Renal pelvis (tissue), 4 donors: ENCODE data around the gene MAGEA9B. TPM values are rescaled to one million over a fixed set of nuclear protein-coding genes. Genes with fewer than 3 reads are reported as not detected.
"Not testable (repeated sequence)": the region's sequence is repeated elsewhere in the genome, so short reads cannot be mapped to it uniquely, and the experiment has no call there.

Source experiments
- DNase-seq: peaks from one replicate; pipeline ENCODE4 v3.0.0-alpha.2; 2013
- polyA plus RNA-seq, 3 donors: library from polyadenylated mRNA; unstranded; fragments of 120-200 nt; gene quantifications; one replicate each; pipeline ENCODE4 v1.2.1, GENCODE V29; 2013; ENCODE audit not compliant: insufficient read length in 3 of 3

Gene MAGEA9B
- polyA plus RNA-seq, 3 donors = not detected

GRCh38 chrX:149572743-149573142 is 14.5 kb downstream of the MAGEA9B start:
- no peak for DNase-seq

- no peak for DNase-seq
Measured at GRCh38 chrX:149571770-149572169, 15.5 kb downstream of the MAGEA9B start.

DNA sequence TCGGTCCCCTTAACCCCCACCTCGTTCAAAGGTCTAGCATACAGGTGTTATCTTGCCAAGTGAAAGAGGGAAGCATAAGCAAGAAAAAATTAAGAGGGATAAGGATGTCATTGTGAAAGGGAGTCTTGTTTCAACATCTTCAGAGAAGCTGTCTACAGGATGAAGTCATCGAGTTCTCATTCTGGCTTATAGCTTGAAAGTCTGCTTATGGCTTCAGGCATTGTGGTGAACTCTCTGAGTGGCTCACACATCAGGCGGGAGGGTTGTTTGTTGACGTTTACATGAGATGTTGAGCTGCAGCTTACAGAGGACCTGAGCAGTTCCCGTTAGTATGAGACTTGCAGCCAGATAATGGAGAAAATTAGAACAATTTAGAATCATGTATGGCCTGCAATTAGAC is 16.6 kb downstream of the MAGEA9B start:
- no peak for DNase-seq

DNA sequence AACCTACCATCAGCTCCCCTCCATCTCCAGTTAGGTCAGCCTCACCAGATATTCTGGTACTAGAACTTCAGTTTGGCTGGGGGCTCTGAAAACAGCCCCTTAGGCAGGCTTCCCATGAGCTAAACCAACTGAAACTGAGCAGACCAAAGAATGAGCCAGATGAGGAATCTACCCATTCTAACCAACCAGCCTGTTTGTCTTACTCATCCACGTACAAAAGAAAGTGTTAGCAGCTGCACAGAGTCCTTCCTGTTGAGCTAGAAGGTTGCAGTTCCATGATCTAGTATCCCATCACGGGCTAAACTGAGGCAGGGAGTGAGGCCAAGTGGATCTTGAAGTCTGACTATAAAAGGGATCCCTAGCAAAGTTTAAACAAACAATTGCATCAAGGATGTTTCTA is 17.5 kb downstream of the MAGEA9B start:
- DNase-seq = no peak

DNA sequence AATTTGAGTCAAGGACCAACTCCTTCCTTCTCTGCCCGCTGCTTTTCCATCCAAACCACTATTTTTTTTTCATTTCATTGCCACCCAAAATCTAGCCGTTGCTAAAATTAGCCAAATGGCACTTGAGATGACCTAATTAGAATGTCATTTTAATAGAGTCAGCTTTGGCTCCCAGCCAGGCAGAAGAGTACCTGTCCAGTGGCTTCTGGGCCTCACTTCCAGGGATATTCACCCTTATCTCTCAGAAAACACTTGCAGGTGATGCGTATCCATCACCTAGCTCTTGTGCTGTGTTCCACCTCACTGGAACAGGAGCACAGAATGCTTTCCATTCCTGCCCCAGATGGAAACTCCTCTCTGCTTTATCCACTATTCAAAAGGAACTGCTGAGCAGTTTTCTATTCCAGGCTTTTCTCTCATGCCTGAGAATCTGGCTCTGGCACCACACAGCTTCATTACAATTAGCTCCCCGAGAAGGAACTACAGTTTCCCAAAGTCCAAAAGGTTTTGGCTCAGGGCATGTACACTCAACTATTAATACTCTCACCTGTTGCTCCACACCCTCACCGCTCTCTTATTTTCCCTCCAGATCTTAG is 18.5 kb downstream of the MAGEA9B start:
- no peak for DNase-seq

DNA sequence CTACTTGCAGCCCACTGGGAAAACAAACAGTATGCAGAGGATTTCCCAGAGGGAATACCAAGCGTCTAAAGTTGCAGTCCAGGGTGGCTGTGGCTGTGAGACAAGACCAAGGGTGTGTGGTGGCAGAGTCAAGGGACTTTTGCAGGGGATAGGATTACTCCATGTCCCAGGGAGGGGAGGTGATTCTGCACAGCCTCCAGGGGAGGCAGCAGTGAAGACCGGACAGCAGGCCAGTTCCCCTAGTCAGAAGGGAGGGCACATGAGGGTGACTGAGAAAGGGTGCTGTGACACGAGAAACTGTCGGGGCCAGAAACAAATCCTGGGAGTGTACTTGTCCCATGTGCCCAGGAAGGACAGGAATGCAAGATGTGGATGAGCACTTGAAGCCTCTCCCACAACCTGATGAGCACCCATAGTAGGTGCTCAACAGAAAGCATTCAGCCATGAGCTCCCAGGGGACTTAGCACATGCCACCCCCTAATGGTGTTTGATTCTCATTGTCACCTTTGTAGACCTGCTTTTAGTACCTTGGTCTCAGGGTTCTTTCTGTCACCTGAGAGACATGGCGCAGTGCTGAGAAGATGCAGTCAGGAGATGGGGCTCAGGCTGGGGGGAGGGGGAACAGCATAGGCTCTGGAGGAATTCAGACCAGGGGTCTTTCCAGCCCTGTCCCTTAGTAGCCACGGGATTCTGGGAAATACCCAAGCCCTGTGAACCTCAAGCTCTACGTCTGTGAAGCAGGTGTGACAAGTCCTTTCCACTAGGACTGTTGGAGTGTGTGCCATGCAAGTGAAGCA is 19.4 kb downstream of the MAGEA9B start:
- DNase-seq = no peak

DNA sequence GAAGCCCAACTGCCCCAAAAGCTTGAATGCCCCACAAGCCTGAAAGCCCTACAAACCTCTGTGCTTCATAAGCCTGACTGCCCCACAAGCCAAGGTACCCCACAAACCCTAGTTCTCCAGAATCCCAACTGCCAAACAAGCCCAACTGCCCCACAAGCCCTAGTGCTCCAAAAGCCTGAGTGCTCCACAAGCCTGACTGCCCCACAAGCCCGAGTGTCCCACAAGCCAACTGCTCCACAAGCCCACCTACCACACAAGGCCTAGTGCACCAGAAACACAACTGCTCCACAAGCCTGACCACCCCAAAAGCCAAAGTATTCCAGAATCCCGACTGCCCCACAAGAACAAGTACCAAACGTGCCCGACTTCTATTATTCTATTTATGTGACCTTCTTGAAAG is 23.9 kb downstream of the MAGEA9B start:
- DNase-seq = no peak

DNA sequence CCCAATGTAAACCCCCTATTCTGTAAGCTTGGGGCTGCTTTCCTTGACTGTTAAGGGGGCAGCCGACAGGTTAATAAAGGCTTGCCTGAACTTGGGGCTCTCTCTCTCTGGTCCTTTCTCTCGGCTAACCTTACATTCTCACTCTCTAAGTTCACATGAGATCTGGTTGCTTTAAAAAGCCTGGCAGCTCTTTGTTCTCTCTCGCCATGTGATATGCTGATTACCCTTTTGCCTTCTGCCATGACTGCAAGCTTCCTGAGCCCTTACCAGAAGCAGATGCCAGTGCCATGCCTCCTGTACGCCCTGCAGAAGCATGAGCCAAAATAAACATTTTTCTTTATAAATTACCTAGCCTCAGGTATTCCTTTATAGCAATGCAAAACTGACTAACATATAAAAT is 32.0 kb downstream of the MAGEA9B start:
- not testable (repeated sequence) for DNase-seq

- not testable (repeated sequence) for DNase-seq
Measured at GRCh38 chrX:149551939-149552248, 35.4 kb downstream of the MAGEA9B start.

GRCh38 chrX:149551245-149551938 is 35.9 kb downstream of the MAGEA9B start:
- not testable (repeated sequence) for DNase-seq

GRCh38 chrX:149550454-149550853 is 36.8 kb downstream of the MAGEA9B start:
- DNase-seq = not testable (repeated sequence)

GRCh38 chrX:149549701-149550100 is 37.6 kb downstream of the MAGEA9B start, which contains the start of gene HSFX3:
Gene HSFX3, minus strand, starts transcription at chrX:149549924. Its CDS starts 72 bp downstream, at chrX:149549852.
- DNase-seq = not testable (repeated sequence)

DNA sequence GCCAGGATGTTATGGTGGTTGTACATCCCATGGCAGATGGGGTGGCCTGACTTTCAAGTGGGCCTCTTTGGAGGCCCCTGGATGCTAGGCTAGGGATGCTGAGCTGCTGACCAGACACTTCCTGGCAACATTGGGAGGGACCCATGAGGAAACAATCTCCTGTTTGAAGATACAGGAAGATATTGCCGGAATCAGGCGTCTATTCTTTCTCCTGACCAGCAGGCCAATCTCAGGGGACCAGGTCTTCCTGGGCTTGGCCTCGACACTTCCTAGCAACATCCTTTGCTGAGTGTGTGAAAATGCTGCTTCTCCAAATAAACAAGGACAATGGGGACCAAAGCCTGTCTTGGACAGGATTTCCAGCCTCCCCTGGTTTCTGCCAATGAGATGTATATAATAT is 39.5 kb downstream of the MAGEA9B start:
- DNase-seq = not testable (repeated sequence)

- not testable (repeated sequence) for DNase-seq
Measured at GRCh38 chrX:149546962-149547361, 40.3 kb downstream of the MAGEA9B start.

- DNase-seq = not testable (repeated sequence)
Measured at GRCh38 chrX:149545545-149546543, 41.4 kb downstream of the MAGEA9B start.

GRCh38 chrX:149541521-149542047 is 45.7 kb downstream of the MAGEA9B start:
- no peak for DNase-seq

- DNase-seq = peak; percentile 83
Measured at GRCh38 chrX:149540621-149541520, 46.4 kb downstream of the MAGEA9B start, which contains the start of gene EOLA1. Gene EOLA1, plus strand, starts transcription at chrX:149541012. Its CDS starts 4,619 bp downstream, at chrX:149545631.

DNA sequence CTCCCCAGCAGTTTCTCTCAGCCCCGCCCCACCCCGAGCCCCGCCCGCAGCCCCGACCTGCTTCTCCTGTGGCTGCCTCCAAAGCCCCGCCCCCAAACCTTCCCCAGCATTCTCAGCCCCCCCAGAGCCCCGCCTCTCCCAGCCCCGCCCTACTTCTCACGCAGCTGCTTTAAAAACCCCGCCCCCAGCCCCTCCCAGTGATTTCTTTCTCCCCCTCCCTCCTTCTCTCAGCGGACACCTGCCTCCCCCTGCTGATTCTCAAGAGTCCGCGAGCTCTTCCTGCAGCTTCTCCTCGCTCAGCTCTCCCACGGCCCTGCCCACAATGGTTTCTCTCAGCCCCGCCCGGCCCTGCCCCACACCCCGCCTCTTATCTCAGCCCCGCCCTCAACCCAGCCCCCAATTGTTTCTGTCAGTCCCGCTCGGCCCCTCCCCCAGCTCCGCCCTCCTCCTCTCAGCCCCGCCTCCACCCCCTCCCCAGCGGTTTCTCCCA is 47.1 kb downstream of the MAGEA9B start:
- DNase-seq = peak; percentile 88

DNA sequence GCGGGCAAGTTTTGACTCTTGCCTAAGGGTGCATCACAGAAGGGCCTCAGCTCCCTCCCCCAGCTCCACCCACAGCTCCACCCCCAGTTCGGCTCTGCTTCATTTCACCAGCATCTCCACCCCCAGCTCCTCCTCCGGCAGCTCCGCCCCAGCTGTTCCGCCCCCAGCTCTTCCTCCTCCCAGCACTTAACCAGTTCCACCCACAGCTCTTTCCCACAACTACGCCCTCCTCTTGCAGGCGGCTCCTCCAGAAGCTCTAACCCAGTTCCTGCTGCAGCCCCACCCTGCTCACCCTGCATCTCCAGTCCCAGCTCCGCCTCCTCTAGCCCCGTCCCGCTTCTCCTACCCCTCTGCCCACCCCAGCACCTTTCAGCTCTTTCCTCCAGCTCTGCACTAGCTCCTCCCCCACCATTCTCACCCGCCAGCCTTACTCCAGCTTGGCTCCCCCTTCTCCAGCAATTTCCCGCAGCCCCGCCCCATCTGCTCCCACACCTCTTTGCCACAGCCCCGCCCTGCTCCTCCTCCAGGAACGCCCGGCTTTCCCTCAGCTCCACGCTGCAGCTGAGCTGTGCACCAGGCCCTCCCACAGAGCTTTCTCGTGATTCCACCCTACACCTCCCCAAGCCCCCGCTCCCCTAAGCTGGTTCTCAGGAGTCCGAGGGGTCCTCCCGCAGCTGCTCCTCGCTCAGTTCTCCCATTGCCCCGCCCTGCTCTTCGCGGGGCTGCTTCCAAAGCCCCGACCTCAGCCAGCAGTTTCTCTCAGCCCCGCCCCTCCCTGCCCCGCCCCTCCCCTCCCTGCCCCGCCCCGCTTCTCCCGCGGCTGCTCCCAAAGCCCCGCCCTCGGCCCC is 47.8 kb downstream of the MAGEA9B start:
- peak; percentile 88 for DNase-seq
